OCI-LY1 (cell line): ENCODE measurements around the gene YIPF3.

ENCODE experiments used
- H2AFZ ChIP-seq: fragments of 200-600 bp; sonication (generic), shearing (Covaris generic); 2 replicates; pipeline ENCODE4 v1.6.0; 2014; ENCODE audit warnings: antibody characterized with exemption, mild to moderate bottlenecking, low read length
- H3F3A ChIP-seq: fragments of 200-600 bp; sonication (generic), shearing (Covaris generic); 2 replicates; pipeline ENCODE4 v1.6.0; 2014; ENCODE audit warnings: mild to moderate bottlenecking, antibody characterized with exemption, low read length, moderate library complexity; ENCODE audit not compliant: insufficient read depth
- H3K27ac ChIP-seq: fragments of 200-600 bp; sonication (generic); 2 replicates; pipeline ENCODE4 v1.5.1; 2014; ENCODE audit warnings: low read length, mixed run types, mild to moderate bottlenecking, low read depth; ENCODE audit not compliant: poor library complexity, severe bottlenecking
- H3K27me3 ChIP-seq: fragments of 200-600 bp; sonication (generic); 2 replicates; pipeline ENCODE4 v1.6.0; 2014; ENCODE audit warnings: antibody characterized with exemption, mild to moderate bottlenecking, low read length, moderate library complexity; ENCODE audit not compliant: insufficient read depth
- H3K36me3 ChIP-seq: fragments of 200-600 bp; sonication (generic); 2 replicates; pipeline ENCODE4 v1.6.1; 2014; ENCODE audit warnings: mild to moderate bottlenecking, antibody characterized with exemption, low read length, moderate library complexity, mixed read lengths; ENCODE audit not compliant: insufficient read depth
- H3K4me1 ChIP-seq: fragments of 200-600 bp; sonication (generic); 2 replicates; pipeline ENCODE4 v1.5.1; 2014; ENCODE audit warnings: mild to moderate bottlenecking, low read length, moderate library complexity; ENCODE audit not compliant: insufficient read depth, severe bottlenecking
- H3K4me2 ChIP-seq: fragments of 200-600 bp; sonication (generic), shearing (Covaris generic); 2 replicates; pipeline ENCODE4 v1.6.1; 2014; ENCODE audit warnings: low read length
- H3K4me3 ChIP-seq: fragments of 200-600 bp; sonication (generic); 2 replicates; pipeline ENCODE4 v1.5.1; 2014; ENCODE audit warnings: low read length, low read depth, mild to moderate bottlenecking, mixed read lengths; ENCODE audit not compliant: poor library complexity, severe bottlenecking
- H3K79me2 ChIP-seq: fragments of 200-600 bp; shearing (Covaris generic); 2 replicates; pipeline ENCODE4 v1.6.1; 2016; ENCODE audit warnings: mixed run types, low read length, mixed read lengths; ENCODE audit not compliant: insufficient read depth
- H3K9ac ChIP-seq: fragments of 200-600 bp; sonication (generic), shearing (Covaris generic); 2 replicates; pipeline ENCODE4 v1.6.1; 2014; ENCODE audit warnings: mild to moderate bottlenecking, low read length, mixed read lengths
- H3K9me2 ChIP-seq: fragments of 200-600 bp; sonication (generic), shearing (Covaris generic); 2 replicates; pipeline ENCODE4 v1.6.1; 2014; ENCODE audit warnings: low read depth, mild to moderate bottlenecking, low read length, mixed read lengths
- H3K9me3 ChIP-seq: fragments of 200-600 bp; shearing (Covaris generic); 2 replicates; pipeline ENCODE4 v1.6.1; 2014; ENCODE audit warnings: low read length, mixed read lengths
- H4K20me1 ChIP-seq: fragments of 200-600 bp; sonication (generic), shearing (Covaris generic); 2 replicates; pipeline ENCODE4 v1.6.0; 2016; ENCODE audit warnings: mild to moderate bottlenecking, low read length; ENCODE audit not compliant: insufficient read depth
- CTCF ChIP-seq: fragments of 200-600 bp; sonication (generic), shearing (Covaris generic); IDR thresholded peaks from 2 replicates; pipeline ENCODE4 v1.5.1; 2017; ENCODE audit warnings: mild to moderate bottlenecking, antibody characterized with exemption, low read length, moderate library complexity, mixed read lengths
- EZH2 ChIP-seq: fragments of 200-600 bp; sonication (generic), shearing (Covaris generic); IDR thresholded peaks from 2 replicates; pipeline ENCODE4 v1.8.0; 2017; ENCODE audit warnings: borderline replicate concordance, mixed run types, mild to moderate bottlenecking, antibody characterized with exemption, low read length, moderate library complexity, mixed read lengths

YIPF3 gene

GRCh38 chr6:43476746-43477145, 40.0 kb downstream of the YIPF3 start:
- Histone ChIP-seq H3K9me3 (no peaks in the 10 kb centered on the region), H2AFZ (peak overlapping the region; percentile 50), H3K4me3 (peak overlapping the region; percentile 72), H3K36me3 (no peaks in the 10 kb centered on the region), H3K9me2 (no peaks in the 10 kb centered on the region), H3F3A (no peaks in the 10 kb centered on the region), H3K4me1 (peaks cover 36% of the 10 kb centered on the region), H3K27ac (no peak overlapping the region), H4K20me1 (no peaks in the 10 kb centered on the region), H3K27me3 (no peaks in the 10 kb centered on the region), H3K9ac (peak overlapping the region; percentile 41), H3K79me2 (no peaks in the 10 kb centered on the region), H3K4me2 (peak overlapping the region; percentile 87)
- no peak for TF ChIP-seq EZH2
- TF ChIP-seq CTCF: no peak

GRCh38 chr6:43475516-43475915, 41.2 kb downstream of the YIPF3 start:
- H3K27ac ChIP-seq: no peak overlapping the region
- no peak overlapping the region for H3K9ac ChIP-seq
- no peaks in the 10 kb centered on the region for H4K20me1 ChIP-seq
- H3K4me2 ChIP-seq: no peak overlapping the region
- H2AFZ ChIP-seq: no peak overlapping the region
- no peaks in the 10 kb centered on the region for H3K36me3 ChIP-seq
- no peaks in the 10 kb centered on the region for H3K9me3 ChIP-seq
- no peak overlapping the region for H3K4me3 ChIP-seq
- H3K4me1 ChIP-seq: peaks cover 24% of the 10 kb centered on the region
- TF ChIP-seq EZH2: no peak
- H3K79me2 ChIP-seq: no peaks in the 10 kb centered on the region
- H3K9me2 ChIP-seq: no peaks in the 10 kb centered on the region
- no peaks in the 10 kb centered on the region for H3F3A ChIP-seq
- no peaks in the 10 kb centered on the region for H3K27me3 ChIP-seq

- H3K9ac ChIP-seq: no peak overlapping the region
- no peak for TF ChIP-seq CTCF
- no peak for TF ChIP-seq EZH2
These were observed 44.2 kb downstream of the YIPF3 start for GRCh38 chr6:43472515-43472914.

GRCh38 chr6:43471399-43471798, 45.3 kb downstream of the YIPF3 start:
- Histone ChIP-seq H3F3A (no peaks in the 10 kb centered on the region), H4K20me1 (no peaks in the 10 kb centered on the region), H3K79me2 (no peaks in the 10 kb centered on the region), H2AFZ (no peak overlapping the region), H3K9ac (no peak overlapping the region), H3K36me3 (no peaks in the 10 kb centered on the region), H3K4me3 (no peak overlapping the region), H3K4me2 (no peak overlapping the region), H3K27me3 (no peaks in the 10 kb centered on the region), H3K9me3 (no peaks in the 10 kb centered on the region), H3K27ac (no peak overlapping the region), H3K4me1 (no peaks in the 10 kb centered on the region), H3K9me2 (no peaks in the 10 kb centered on the region)
- no peak for TF ChIP-seq EZH2
- TF ChIP-seq CTCF: no peak

More at GRCh38 chr6:43472515-43472914, 44.2 kb downstream of the YIPF3 start:
- Histone ChIP-seq H3K79me2 (no peaks in the 10 kb centered on the region), H3K27ac (no peak overlapping the region), H2AFZ (no peak overlapping the region), H4K20me1 (no peaks in the 10 kb centered on the region), H3K27me3 (no peaks in the 10 kb centered on the region), H3K4me1 (peaks cover 6% of the 10 kb centered on the region), H3K4me2 (no peak overlapping the region), H3K9me3 (no peaks in the 10 kb centered on the region), H3K4me3 (no peak overlapping the region), H3K36me3 (no peaks in the 10 kb centered on the region), H3K9me2 (no peaks in the 10 kb centered on the region), H3F3A (no peaks in the 10 kb centered on the region)
